HepG2 (cell line): ENCODE measurements around the gene PPP1R13L. TPM values are rescaled to one million over a fixed set of nuclear protein-coding genes. Genes with fewer than 3 reads are reported as not detected.

ENCODE experiments used
- ATRX ChIP-seq: sonication (generic); formaldehyde crosslinking; IDR thresholded peaks from 2 replicates; pipeline ENCODE4 v1.4.0; 2020; ENCODE audit warnings: missing genetic modification reagents, borderline replicate concordance
- CBX1 ChIP-seq: IDR thresholded peaks from one replicate; pipeline ENCODE4 v1.6.1; 2016; ENCODE audit warnings: antibody characterized with exemption, low read depth
- CREM ChIP-seq, 2 experiments: sonication (generic) in 1 of 2; formaldehyde crosslinking in 1 of 2; IDR thresholded peaks; 2 replicates each; pipeline versions ENCODE4 v1.4.0 to v1.6.1; 2016 to 2020; ENCODE audit warnings: antibody characterized with exemption in 1 of 2, mild to moderate bottlenecking in 1 of 2, missing genetic modification reagents in 1 of 2
- GABPB1 ChIP-seq: IDR thresholded peaks from 2 replicates; pipeline ENCODE4 v1.6.1; 2016; ENCODE audit warnings: mild to moderate bottlenecking, missing genetic modification reagents, moderate library complexity, missing compliant biosample characterization
- HNRNPL ChIP-seq: fragments of 200-400 bp; formaldehyde crosslinking; IDR thresholded peaks from 2 replicates; pipeline ENCODE4 v1.6.1; 2017; ENCODE audit warnings: mild to moderate bottlenecking, low read depth, low read length
- ISX ChIP-seq: sonication (generic); formaldehyde crosslinking; conservative IDR thresholded peaks from 2 replicates; pipeline ENCODE4 v1.5.0; 2020; ENCODE audit warnings: missing genetic modification reagents
- KMT2B ChIP-seq: IDR thresholded peaks from 2 replicates; pipeline ENCODE4 v1.6.1; 2016; ENCODE audit warnings: missing genetic modification reagents, missing compliant biosample characterization
- MEF2D ChIP-seq: sonication (generic); formaldehyde crosslinking; IDR thresholded peaks from 2 replicates; pipeline ENCODE4 v1.5.1; 2020; ENCODE audit warnings: mild to moderate bottlenecking, missing genetic modification reagents
- NKX3-1 ChIP-seq: sonication (generic); formaldehyde crosslinking; IDR thresholded peaks from 2 replicates; pipeline ENCODE4 v1.5.0; 2020; ENCODE audit warnings: missing genetic modification reagents
- NR2F2 ChIP-seq: IDR thresholded peaks from 2 replicates; pipeline ENCODE4 v1.6.1; 2012; ENCODE audit warnings: low read depth, inconsistent platforms, borderline replicate concordance
- PAWR ChIP-seq: sonication (generic); formaldehyde crosslinking; IDR thresholded peaks from 2 replicates; pipeline ENCODE4 v1.4.0; 2020; ENCODE audit warnings: missing genetic modification reagents, mild to moderate bottlenecking, borderline replicate concordance
- SIN3B ChIP-seq: fragments of 150-350 bp; IDR thresholded peaks from 2 replicates; pipeline ENCODE4 v1.6.1; 2014; ENCODE audit warnings: low read length
- ZBTB21 ChIP-seq: sonication (generic); formaldehyde crosslinking; IDR thresholded peaks from 2 replicates; pipeline ENCODE4 v1.4.0; 2020; ENCODE audit warnings: missing genetic modification reagents
- ZEB1 ChIP-seq: IDR thresholded peaks from 2 replicates; pipeline ENCODE4 v1.6.1; 2012; ENCODE audit warnings: mild to moderate bottlenecking, low read depth, inconsistent platforms; ENCODE audit not compliant: insufficient replicate concordance
- ZFP36L2 ChIP-seq: sonication (generic); formaldehyde crosslinking; IDR thresholded peaks from 2 replicates; pipeline ENCODE4 v1.4.0; 2020; ENCODE audit warnings: missing genetic modification reagents
- ZNF501 ChIP-seq: sonication (generic); formaldehyde crosslinking; IDR thresholded peaks from 2 replicates; pipeline ENCODE4 v1.5.1; 2020; ENCODE audit warnings: mild to moderate bottlenecking, moderate library complexity, missing genetic modification reagents
- ZNF550 ChIP-seq: sonication (generic); formaldehyde crosslinking; IDR thresholded peaks from 2 replicates; pipeline ENCODE4 v1.4.0; 2020; ENCODE audit warnings: mild to moderate bottlenecking, missing genetic modification reagents, borderline replicate concordance
- ZNF605 ChIP-seq: sonication (generic); formaldehyde crosslinking; IDR thresholded peaks from 2 replicates; pipeline ENCODE4 v1.8.0; 2022; ENCODE audit warnings: mild to moderate bottlenecking, missing genetic modification reagents
- ZNF616 ChIP-seq: sonication (generic); formaldehyde crosslinking; IDR thresholded peaks from 2 replicates; pipeline ENCODE4 v1.5.0; 2020; ENCODE audit warnings: low read depth, mild to moderate bottlenecking, missing genetic modification reagents
- ZNF841 ChIP-seq: sonication (generic); formaldehyde crosslinking; IDR thresholded peaks from 2 replicates; pipeline ENCODE4 v1.8.1; 2023; ENCODE audit warnings: missing genetic modification reagents, borderline replicate concordance
- ZNF879 ChIP-seq: sonication (generic); formaldehyde crosslinking; IDR thresholded peaks from 2 replicates; pipeline ENCODE4 v1.8.1; 2023; ENCODE audit warnings: missing genetic modification reagents
- polyA plus RNA-seq, 8 experiments: library from polyadenylated mRNA; depleted of rRNA in 3 of 8; stranded (reverse) in 7 of 8; unstranded in 1 of 8; fragments of >200 nt; fragmentation: Illumina TruSeq in 4 of 8; extraction: Trizol in 4 of 8; gene quantifications; 2 replicates each; pipeline versions ENCODE4 v1.2.1 to v1.2.3, GENCODE V29; 2011 to 2016; ENCODE audit warnings: low read depth in 4 of 8, missing spikeins in 1 of 8, mixed read lengths in 1 of 8; ENCODE audit not compliant: insufficient read depth in 1 of 8
- total RNA-seq, 5 experiments: library from RNA; depleted of rRNA; stranded (reverse); fragments of >200 nt; fragmentation: Illumina TruSeq; extraction: Trizol; gene quantifications; 2 replicates each; pipeline ENCODE4 v1.2.3, GENCODE V29; 2016; ENCODE audit warnings: low read depth in 1 of 5
- TF ChIP-seq, protein P1 (sequence below): sonication (generic); formaldehyde crosslinking; IDR thresholded peaks from 2 replicates; pipeline ENCODE4 v1.8.1; 2023; ENCODE audit warnings: mild to moderate bottlenecking, missing genetic modification reagents
- TF ChIP-seq, protein P2 (sequence below): sonication (generic); formaldehyde crosslinking; IDR thresholded peaks from 2 replicates; pipeline ENCODE4 v1.5.0; 2020; ENCODE audit warnings: mild to moderate bottlenecking, low read depth, missing genetic modification reagents, borderline replicate concordance
- TF ChIP-seq, protein P3 (sequence below): sonication (generic); formaldehyde crosslinking; IDR thresholded peaks from 2 replicates; pipeline ENCODE4 v1.8.0; 2022; ENCODE audit warnings: mild to moderate bottlenecking, missing genetic modification reagents, moderate library complexity
- TF ChIP-seq, protein P4 (sequence below): sonication (generic); formaldehyde crosslinking; IDR thresholded peaks from 2 replicates; pipeline ENCODE4 v1.4.0; 2020; ENCODE audit warnings: missing genetic modification reagents

PPP1R13L gene
- total and polyA plus RNA-seq, 2 of the 13 experiments (the other 11 are each of a cell fraction or from before 2014, with no cell fraction given), result 1.3 to 6.6 TPM

DNA sequence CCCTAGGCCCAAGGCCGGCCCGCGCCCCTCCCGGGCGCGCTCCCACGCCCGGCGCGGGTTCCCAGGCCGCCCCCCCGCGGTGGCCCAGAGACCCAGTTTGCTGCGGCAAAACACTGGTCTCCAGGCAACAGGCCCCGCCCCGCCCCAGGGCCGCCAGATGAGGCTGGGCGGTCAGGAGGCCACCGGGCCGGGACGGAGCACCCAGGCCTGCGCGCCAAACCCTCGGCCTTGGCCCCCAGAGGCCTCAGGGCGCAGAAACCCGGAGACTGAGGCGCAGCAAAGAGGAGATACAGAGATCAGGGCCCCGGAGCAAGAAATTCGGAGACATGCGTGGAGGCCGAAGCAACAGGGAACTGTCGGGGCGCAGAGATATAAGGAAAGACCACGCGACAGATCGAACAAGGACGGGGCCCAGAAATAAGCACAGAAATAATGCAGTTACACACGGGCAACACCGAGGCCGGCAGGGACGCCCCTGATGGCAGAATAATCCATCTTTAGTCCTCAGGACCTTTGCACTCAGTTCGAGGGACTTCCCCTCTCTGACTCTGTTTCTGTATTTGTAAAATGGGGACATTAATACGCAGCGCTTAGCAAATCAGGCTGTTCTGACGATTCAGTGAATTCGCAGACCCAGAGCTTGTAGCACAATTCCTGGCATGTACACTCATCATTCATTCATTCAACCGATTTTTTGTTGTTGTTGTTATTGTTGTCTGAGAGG, 39.6 kb upstream of the PPP1R13L start (continued):
- TF ChIP-seq ZNF879 (CRISPR knock-in tag), result no peak
- TF ChIP-seq ISX, result no peak
- no peak for TF ChIP-seq SIN3B
- no peak for TF ChIP-seq ZNF616 (CRISPR knock-in tag)
- TF ChIP-seq MEF2D (CRISPR knock-in tag), result 0 out of 2 replicates have a peak, but pooled peaks have one; percentile 36
- no peak for TF ChIP-seq ZEB1
- no peak for TF ChIP-seq HNRNPL
- TF ChIP-seq, protein P1, sequence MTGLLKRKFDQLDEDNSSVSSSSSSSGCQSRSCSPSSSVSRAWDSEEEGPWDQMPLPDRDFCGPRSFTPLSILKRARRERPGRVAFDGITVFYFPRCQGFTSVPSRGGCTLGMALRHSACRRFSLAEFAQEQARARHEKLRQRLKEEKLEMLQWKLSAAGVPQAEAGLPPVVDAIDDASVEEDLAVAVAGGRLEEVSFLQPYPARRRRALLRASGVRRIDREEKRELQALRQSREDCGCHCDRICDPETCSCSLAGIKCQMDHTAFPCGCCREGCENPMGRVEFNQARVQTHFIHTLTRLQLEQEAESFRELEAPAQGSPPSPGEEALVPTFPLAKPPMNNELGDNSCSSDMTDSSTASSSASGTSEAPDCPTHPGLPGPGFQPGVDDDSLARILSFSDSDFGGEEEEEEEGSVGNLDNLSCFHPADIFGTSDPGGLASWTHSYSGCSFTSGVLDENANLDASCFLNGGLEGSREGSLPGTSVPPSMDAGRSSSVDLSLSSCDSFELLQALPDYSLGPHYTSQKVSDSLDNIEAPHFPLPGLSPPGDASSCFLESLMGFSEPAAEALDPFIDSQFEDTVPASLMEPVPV (CRISPR knock-in tag), result no peak
- TF ChIP-seq CREM (IDR thresholded peaks at IDR 0.05), result no peak
- TF ChIP-seq CREM (CRISPR knock-in tag; IDR thresholded peaks at IDR 0.05), result no peak
- no peak for TF ChIP-seq ZNF550 (CRISPR knock-in tag)
- TF ChIP-seq CBX1, result no peak
- TF ChIP-seq NR2F2, result no peak
- TF ChIP-seq PAWR (CRISPR knock-in tag), result no peak
- TF ChIP-seq, protein P2, sequence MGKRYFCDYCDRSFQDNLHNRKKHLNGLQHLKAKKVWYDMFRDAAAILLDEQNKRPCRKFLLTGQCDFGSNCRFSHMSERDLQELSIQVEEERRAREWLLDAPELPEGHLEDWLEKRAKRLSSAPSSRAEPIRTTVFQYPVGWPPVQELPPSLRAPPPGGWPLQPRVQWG (CRISPR knock-in tag), result no peak
- no peak for TF ChIP-seq ZNF501
- no peak for TF ChIP-seq ZFP36L2 (CRISPR knock-in tag)
- TF ChIP-seq GABPB1 (CRISPR knock-in tag), result peak; percentile 55; the same call in 1 of the 2 replicates
- no peak for TF ChIP-seq KMT2B (CRISPR knock-in tag)
- no peak for TF ChIP-seq ZNF841 (CRISPR knock-in tag)
- TF ChIP-seq NKX3-1 (CRISPR knock-in tag), result no peak
- TF ChIP-seq ZNF605 (CRISPR knock-in tag), result peak; percentile 2; the same call in 1 of the 2 replicates
- no peak for TF ChIP-seq ZBTB21 (CRISPR knock-in tag)
- no peak for TF ChIP-seq ATRX (CRISPR knock-in tag)
- TF ChIP-seq, protein P3, sequence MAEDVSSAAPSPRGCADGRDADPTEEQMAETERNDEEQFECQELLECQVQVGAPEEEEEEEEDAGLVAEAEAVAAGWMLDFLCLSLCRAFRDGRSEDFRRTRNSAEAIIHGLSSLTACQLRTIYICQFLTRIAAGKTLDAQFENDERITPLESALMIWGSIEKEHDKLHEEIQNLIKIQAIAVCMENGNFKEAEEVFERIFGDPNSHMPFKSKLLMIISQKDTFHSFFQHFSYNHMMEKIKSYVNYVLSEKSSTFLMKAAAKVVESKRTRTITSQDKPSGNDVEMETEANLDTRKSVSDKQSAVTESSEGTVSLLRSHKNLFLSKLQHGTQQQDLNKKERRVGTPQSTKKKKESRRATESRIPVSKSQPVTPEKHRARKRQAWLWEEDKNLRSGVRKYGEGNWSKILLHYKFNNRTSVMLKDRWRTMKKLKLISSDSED (CRISPR knock-in tag), result no peak
- TF ChIP-seq, protein P4, sequence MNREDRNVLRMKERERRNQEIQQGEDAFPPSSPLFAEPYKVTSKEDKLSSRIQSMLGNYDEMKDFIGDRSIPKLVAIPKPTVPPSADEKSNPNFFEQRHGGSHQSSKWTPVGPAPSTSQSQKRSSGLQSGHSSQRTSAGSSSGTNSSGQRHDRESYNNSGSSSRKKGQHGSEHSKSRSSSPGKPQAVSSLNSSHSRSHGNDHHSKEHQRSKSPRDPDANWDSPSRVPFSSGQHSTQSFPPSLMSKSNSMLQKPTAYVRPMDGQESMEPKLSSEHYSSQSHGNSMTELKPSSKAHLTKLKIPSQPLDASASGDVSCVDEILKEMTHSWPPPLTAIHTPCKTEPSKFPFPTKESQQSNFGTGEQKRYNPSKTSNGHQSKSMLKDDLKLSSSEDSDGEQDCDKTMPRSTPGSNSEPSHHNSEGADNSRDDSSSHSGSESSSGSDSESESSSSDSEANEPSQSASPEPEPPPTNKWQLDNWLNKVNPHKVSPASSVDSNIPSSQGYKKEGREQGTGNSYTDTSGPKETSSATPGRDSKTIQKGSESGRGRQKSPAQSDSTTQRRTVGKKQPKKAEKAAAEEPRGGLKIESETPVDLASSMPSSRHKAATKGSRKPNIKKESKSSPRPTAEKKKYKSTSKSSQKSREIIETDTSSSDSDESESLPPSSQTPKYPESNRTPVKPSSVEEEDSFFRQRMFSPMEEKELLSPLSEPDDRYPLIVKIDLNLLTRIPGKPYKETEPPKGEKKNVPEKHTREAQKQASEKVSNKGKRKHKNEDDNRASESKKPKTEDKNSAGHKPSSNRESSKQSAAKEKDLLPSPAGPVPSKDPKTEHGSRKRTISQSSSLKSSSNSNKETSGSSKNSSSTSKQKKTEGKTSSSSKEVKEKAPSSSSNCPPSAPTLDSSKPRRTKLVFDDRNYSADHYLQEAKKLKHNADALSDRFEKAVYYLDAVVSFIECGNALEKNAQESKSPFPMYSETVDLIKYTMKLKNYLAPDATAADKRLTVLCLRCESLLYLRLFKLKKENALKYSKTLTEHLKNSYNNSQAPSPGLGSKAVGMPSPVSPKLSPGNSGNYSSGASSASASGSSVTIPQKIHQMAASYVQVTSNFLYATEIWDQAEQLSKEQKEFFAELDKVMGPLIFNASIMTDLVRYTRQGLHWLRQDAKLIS (CRISPR knock-in tag), result no peak
